Measurements from ENCODE around the gene HNRNPA2B1. TPM values are rescaled to one million over a fixed set of nuclear protein-coding genes. Genes with fewer than 3 reads are reported as not detected.

The HNRNPA2B1 gene
- polyA plus RNA-seq, 1 of the 3 experiments (the other 2 are of a cell fraction), result 483 TPM

GRCh38 chr7:26182706-26183105 lies 17.8 kb downstream of the HNRNPA2B1 start:
- CTCF ChIA-PET, result interaction anchor here (0.7 to 5.9 kb wide), 5 partner anchors 11 to 485 kb away, joined by 3 to 42 read pairs (median 4); partner anchors contain the start of gene NFE2L3
- POLR2A ChIA-PET, result interaction anchor here (0.7 to 1.3 kb wide), 2 partner anchors 17 to 19 kb away, joined by 4 read pairs; partner anchors contain the start of gene CBX3

GRCh38 chr7:26182283-26182682 lies 18.3 kb downstream of the HNRNPA2B1 start:
- Histone ChIP-seq H3K79me2 (ENCODE audit: insufficient read depth) (no peaks in the 10 kb centered on the region), H3K9me2 (no peaks in the 10 kb centered on the region)
- no peak for TF ChIP-seq TCF12 (IDR thresholded peaks at IDR 0.05)
- no peak for TF ChIP-seq NRF1 (IDR thresholded peaks at IDR 0.05; ENCODE audit: low read depth, low read length)
- no peak for TF ChIP-seq CTCF (IDR thresholded peaks at IDR 0.05)
- TF ChIP-seq TAF1 (IDR thresholded peaks at IDR 0.05; ENCODE audit: borderline replicate concordance, low read depth, low read length), result no peak
- TF ChIP-seq, protein P1, sequence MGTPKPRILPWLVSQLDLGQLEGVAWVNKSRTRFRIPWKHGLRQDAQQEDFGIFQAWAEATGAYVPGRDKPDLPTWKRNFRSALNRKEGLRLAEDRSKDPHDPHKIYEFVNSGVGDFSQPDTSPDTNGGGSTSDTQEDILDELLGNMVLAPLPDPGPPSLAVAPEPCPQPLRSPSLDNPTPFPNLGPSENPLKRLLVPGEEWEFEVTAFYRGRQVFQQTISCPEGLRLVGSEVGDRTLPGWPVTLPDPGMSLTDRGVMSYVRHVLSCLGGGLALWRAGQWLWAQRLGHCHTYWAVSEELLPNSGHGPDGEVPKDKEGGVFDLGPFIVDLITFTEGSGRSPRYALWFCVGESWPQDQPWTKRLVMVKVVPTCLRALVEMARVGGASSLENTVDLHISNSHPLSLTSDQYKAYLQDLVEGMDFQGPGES (IDR thresholded peaks at IDR 0.05; ENCODE audit: low read depth, low read length), result no peak
- no peak for TF ChIP-seq RAD21 (IDR thresholded peaks at IDR 0.05; ENCODE audit: low read length)
- no peak for TF ChIP-seq GABPA (IDR thresholded peaks at IDR 0.05; ENCODE audit: low read depth)
- TF ChIP-seq SIN3A (IDR thresholded peaks at IDR 0.05; ENCODE audit: borderline replicate concordance, low read depth, low read length), result no peak
- no peak for TF ChIP-seq MXI1 (IDR thresholded peaks at IDR 0.05; ENCODE audit: low read depth, low read length)
- no peak for TF ChIP-seq SMC3 (IDR thresholded peaks at IDR 0.05; ENCODE audit: low read depth, low read length)
- TF ChIP-seq JUND (IDR thresholded peaks at IDR 0.05), result 0 out of 2 replicates have a peak, but pooled peaks have one; percentile 9
- no peak for TF ChIP-seq MEF2A (IDR thresholded peaks at IDR 0.05; ENCODE audit: borderline replicate concordance, low read depth)
- TF ChIP-seq YY1 (IDR thresholded peaks at IDR 0.05; ENCODE audit: low read depth), result no peak
- no peak for TF ChIP-seq TEAD4 (IDR thresholded peaks at IDR 0.05; ENCODE audit: borderline replicate concordance, insufficient read depth)

More at GRCh38 chr7:26182706-26183105, 17.8 kb downstream of the HNRNPA2B1 start:
- peaks cover 21 to 34% of the 10 kb centered on the region in 2 experiments for H3K36me3 ChIP-seq (replicated peaks in 1 of 2; ENCODE audit: control insufficient read depth in 1 of 2, insufficient read depth in 2 of 2, low read length in 1 of 2)
- H3K27ac ChIP-seq (ENCODE audit: low read depth in 2 of 2, low read length in 1 of 2), result peak overlapping the region in 1 of 2 experiments; percentile 23; a peak in 2 of 4 replicates
- H3K9ac ChIP-seq, result no peak overlapping the region
- H3K4me2 ChIP-seq, result no peak overlapping the region
- no peak overlapping the region for H3K4me3 ChIP-seq (ENCODE audit: low read depth in 2 of 2, low read length in 1 of 2)
- no peaks in the 10 kb centered on the region for H3K27me3 ChIP-seq (ENCODE audit: insufficient read depth)
- H3K9me2 ChIP-seq, result no peaks in the 10 kb centered on the region
- 67% methylated on average over 8 of the region's 8 CpGs for WGBS (ENCODE audit: low lambda C conversion rate)
- DNase-seq, result no peak
- H3F3A ChIP-seq (replicated peaks; ENCODE audit: insufficient read depth), result peaks cover 81% of the 10 kb centered on the region
- H2AFZ ChIP-seq (ENCODE audit: low read depth), result no peak overlapping the region
- no peak for TF ChIP-seq SIN3A (IDR thresholded peaks at IDR 0.05; ENCODE audit: borderline replicate concordance, low read depth, low read length)
- no peak; the same call in 1 of the 2 replicates for TF ChIP-seq POLR2AphosphoS5 (IDR thresholded peaks at IDR 0.05; ENCODE audit: low read depth, low read length)
- TF ChIP-seq REST (IDR thresholded peaks at IDR 0.05; ENCODE audit: low read depth, low read length), result no peak
- TF ChIP-seq JUND (IDR thresholded peaks at IDR 0.05), result 0 out of 2 replicates have a peak, but pooled peaks have one; percentile 2
- TF ChIP-seq FOSL2 (IDR thresholded peaks at IDR 0.05; ENCODE audit: borderline replicate concordance, low read depth), result 0 out of 2 replicates have a peak, but pooled peaks have one; percentile 10
- TF ChIP-seq ELF1 (IDR thresholded peaks at IDR 0.05), result no peak
- no peaks in the 10 kb centered on the region for H3K79me2 ChIP-seq (ENCODE audit: insufficient read depth)
- H3K9me3 ChIP-seq, result no peaks in the 10 kb centered on the region
- H3K4me1 ChIP-seq (ENCODE audit: control insufficient read depth in 1 of 2, insufficient read depth in 2 of 2, low read depth in 1 of 2, low read length in 1 of 2), result no peaks in the 10 kb centered on the region
- peaks cover 29% of the 10 kb centered on the region for H4K20me1 ChIP-seq (ENCODE audit: insufficient read depth)

More at GRCh38 chr7:26182283-26182682, 18.3 kb downstream of the HNRNPA2B1 start:
- Histone ChIP-seq H3K4me2 (no peak overlapping the region), H3K9ac (no peak overlapping the region), H3F3A (replicated peaks; ENCODE audit: insufficient read depth) (peaks cover 80% of the 10 kb centered on the region), H4K20me1 (ENCODE audit: insufficient read depth) (peaks cover 25% of the 10 kb centered on the region), H3K36me3 (replicated peaks in 1 of 2; ENCODE audit: control insufficient read depth in 1 of 2, insufficient read depth in 2 of 2, low read length in 1 of 2) (peaks cover 17 to 29% of the 10 kb centered on the region in 2 experiments), H3K9me3 (no peaks in the 10 kb centered on the region), H3K4me3 (ENCODE audit: low read depth in 2 of 2, low read length in 1 of 2) (no peak overlapping the region), H2AFZ (ENCODE audit: low read depth) (no peak overlapping the region), H3K4me1 (ENCODE audit: control insufficient read depth in 1 of 2, insufficient read depth in 2 of 2, low read depth in 1 of 2, low read length in 1 of 2) (no peaks in the 10 kb centered on the region), H3K27me3 (ENCODE audit: insufficient read depth) (no peaks in the 10 kb centered on the region), H3K27ac (ENCODE audit: low read depth in 2 of 2, low read length in 1 of 2) (peak overlapping the region in 1 of 2 experiments; percentile 34; a peak in 1 of 4 replicates)
- 83% methylated on average over 6 of the region's 6 CpGs for WGBS (ENCODE audit: low lambda C conversion rate)
- POLR2A ChIA-PET, result interaction anchor here (0.7 kb wide), 1 partner anchor 17 kb away, joined by 4 read pairs; no protein-coding TSS in a partner anchor
- CTCF ChIA-PET, result interaction anchor here (1.4 to 5.9 kb wide), 4 partner anchors 15 to 486 kb away, joined by 3 to 42 read pairs (median 8); no protein-coding TSS in a partner anchor
- DNase-seq, result no peak
